Measurements from ENCODE around the gene LECT2.

- no peak for TF ChIP-seq POLR2AphosphoS5 (IDR thresholded peaks at IDR 0.05)
- TF ChIP-seq POLR2A (IDR thresholded peaks at IDR 0.05) = no peak
Observed at GRCh38 chr5:135991429-135991828, 36.6 kb upstream of the LECT2 start.
